ENCODE results near the gene NPAS4. TPM values are rescaled to one million over a fixed set of nuclear protein-coding genes. Genes with fewer than 3 reads are reported as not detected.
"Not testable (repeated sequence)": the region's sequence is repeated elsewhere in the genome, so short reads cannot be mapped to it uniquely, and the experiment has no call there.

The NPAS4 gene
- total RNA-seq, 2 donors from 2014 or later: not detected

DNA sequence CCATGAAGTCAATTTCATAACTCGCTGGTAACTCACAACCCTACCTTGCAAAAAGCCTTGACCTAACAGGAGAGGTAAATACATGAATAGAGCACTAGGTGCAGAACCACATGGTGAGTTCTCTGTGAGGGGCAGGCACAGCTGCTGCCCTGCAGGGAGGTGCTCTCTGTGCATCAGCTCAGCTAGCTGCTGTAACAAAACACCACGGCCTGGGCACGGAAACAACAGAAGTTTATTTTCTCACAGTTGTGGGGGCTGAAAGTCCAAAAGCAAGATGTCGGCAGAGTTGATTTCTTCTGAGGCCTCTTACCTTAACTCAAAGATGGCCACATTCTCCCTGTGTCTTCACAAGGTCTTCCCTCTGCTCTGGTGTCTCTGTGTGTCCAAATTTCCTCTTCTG, 30.8 kb downstream of the NPAS4 start:
- H3K27me3 Mint-ChIP-seq: peaks cover 3 to 27% of the 10 kb centered on the region in 2 donors
- ATAC-seq: no peak
- H3K9me3 Mint-ChIP-seq: no peaks in the 10 kb centered on the region
- DNase-seq (ENCODE audit: low spot score): no peak
- H3K4me1 Mint-ChIP-seq (ENCODE audit: low read depth in 2 of 2): peaks cover 13 to 17% of the 10 kb centered on the region in 2 donors
- no peak overlapping the region for H3K27ac Mint-ChIP-seq
- H3K4me3 Mint-ChIP-seq: no peak overlapping the region
- no peaks in the 10 kb centered on the region for H3K36me3 Mint-ChIP-seq

DNA sequence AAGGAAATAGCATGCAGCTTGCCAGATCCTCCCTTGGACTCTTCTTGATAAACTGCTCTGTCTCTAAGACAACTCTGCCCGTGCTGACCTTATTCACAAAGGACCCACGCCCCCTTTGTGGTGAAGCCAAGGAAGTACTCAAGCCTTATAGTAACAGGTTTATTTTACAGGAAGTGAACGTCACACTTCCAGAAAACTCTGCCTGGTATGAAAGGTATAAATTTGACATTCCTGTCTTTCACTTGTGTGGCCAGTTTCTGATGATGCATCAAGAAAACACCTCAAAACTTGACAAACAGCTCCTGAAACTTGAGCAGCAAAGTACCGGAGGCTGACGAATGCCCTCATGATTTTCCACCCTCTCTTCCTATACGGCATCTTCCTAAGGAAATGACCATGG, 33.4 kb downstream of the NPAS4 start:
- Mint-ChIP-seq H3K27me3 (peaks cover 9 to 22% of the 10 kb centered on the region in 2 donors), H3K9me3 (no peaks in the 10 kb centered on the region), H3K27ac (no peak overlapping the region), H3K4me3 (no peak overlapping the region), H3K4me1 (ENCODE audit: low read depth in 2 of 2) (peaks cover 13 to 17% of the 10 kb centered on the region in 2 donors), H3K36me3 (no peaks in the 10 kb centered on the region)
- ATAC-seq (no peak), DNase-seq (ENCODE audit: low spot score) (no peak)

DNA sequence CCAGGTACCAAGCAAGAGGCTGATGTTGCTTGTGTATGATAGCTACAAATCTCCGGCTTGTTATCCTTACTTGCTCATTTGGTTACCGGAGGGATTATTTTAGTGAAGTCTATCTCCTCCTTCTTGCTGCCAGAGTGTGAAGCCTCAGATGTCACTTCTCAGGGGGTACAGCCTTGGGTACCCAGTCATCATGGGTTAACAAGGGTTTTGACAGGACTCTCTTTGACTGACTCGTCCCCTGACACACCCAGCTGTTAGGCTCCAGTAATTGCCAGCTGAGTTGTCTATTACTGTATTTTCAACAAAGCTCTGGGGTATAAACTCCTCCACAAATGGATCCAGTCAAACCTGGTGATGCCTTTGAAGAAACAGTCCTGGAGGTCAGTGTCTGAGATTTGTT, 34.0 kb downstream of the NPAS4 start:
- Mint-ChIP-seq H3K9me3 (no peaks in the 10 kb centered on the region), H3K36me3 (no peaks in the 10 kb centered on the region), H3K4me3 (no peak overlapping the region), H3K27me3 (peaks cover 9 to 22% of the 10 kb centered on the region in 2 donors), H3K27ac (peak overlapping the region in 1 of 2 donors; percentile 36), H3K4me1 (ENCODE audit: low read depth in 2 of 2) (peaks cover 13 to 17% of the 10 kb centered on the region in 2 donors)
- DNase-seq (ENCODE audit: low spot score): no peak
- ATAC-seq: no peak

DNA sequence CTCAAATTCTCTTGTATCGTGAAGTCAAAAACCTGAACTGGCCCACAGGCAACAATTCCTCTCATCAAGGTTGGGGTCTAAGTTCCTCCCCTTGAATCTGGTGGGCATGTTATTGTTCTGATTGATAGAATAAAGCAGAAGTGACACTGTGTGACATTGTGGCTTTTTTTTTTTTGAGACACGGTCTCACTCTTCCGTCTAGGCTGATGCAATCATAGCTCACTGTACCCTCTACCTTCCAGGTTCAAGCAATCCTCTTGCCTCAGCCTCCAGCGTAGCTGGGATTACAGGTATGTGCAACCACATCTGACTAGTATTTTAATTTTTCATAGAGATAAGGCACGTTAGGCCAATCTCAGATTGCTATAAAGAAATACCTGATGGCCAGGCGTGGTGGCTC, 37.0 kb downstream of the NPAS4 start:
- Mint-ChIP-seq H3K27ac (no peak overlapping the region), H3K9me3 (no peaks in the 10 kb centered on the region), H3K4me1 (ENCODE audit: low read depth in 2 of 2) (peaks cover 13 to 19% of the 10 kb centered on the region in 2 donors), H3K36me3 (no peaks in the 10 kb centered on the region), H3K27me3 (peaks cover 6 to 9% of the 10 kb centered on the region in 2 donors), H3K4me3 (no peak overlapping the region)
- no peak for ATAC-seq
- no peak for DNase-seq (ENCODE audit: low spot score)

DNA sequence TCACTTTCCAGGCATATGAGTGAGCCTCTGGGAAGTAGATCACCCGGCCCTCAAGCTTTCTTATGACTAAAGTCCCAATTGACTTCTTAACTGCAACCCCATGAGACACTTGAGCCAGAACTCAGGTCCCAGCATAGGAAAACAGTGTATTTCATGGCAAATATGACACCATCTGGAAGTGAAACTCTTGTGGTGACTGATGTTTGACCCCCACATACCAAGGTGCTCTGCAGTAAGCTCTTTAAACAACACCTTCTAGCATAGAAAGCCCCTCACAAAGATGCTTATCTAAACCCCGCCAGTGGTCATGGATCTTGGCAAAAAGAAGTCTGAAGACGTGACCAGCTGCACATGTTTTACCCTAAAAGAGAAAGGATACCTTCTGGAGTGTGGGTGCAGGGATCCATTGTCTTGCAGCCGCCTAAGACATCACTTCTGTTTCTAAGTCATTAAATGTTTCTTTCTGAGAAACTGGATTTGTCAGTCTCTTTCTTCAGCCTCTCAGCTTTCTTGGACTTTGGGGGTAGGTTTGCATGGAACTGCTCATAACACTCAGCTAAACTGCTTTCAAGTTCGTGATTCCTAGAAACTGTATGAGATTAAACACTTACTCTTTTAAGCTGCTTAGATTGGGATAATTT, 38.4 kb downstream of the NPAS4 start:
- H3K27me3 Mint-ChIP-seq: peaks cover 6 to 9% of the 10 kb centered on the region in 2 donors
- peak overlapping the region in 1 of 2 donors; percentile 37 for H3K27ac Mint-ChIP-seq
- ATAC-seq (no peak), DNase-seq (ENCODE audit: low spot score) (no peak)
- H3K9me3 Mint-ChIP-seq: no peaks in the 10 kb centered on the region
- no peak overlapping the region for H3K4me3 Mint-ChIP-seq
- peaks cover 12 to 13% of the 10 kb centered on the region in 2 donors for H3K4me1 Mint-ChIP-seq (ENCODE audit: low read depth in 2 of 2)
- H3K36me3 Mint-ChIP-seq: no peaks in the 10 kb centered on the region

DNA sequence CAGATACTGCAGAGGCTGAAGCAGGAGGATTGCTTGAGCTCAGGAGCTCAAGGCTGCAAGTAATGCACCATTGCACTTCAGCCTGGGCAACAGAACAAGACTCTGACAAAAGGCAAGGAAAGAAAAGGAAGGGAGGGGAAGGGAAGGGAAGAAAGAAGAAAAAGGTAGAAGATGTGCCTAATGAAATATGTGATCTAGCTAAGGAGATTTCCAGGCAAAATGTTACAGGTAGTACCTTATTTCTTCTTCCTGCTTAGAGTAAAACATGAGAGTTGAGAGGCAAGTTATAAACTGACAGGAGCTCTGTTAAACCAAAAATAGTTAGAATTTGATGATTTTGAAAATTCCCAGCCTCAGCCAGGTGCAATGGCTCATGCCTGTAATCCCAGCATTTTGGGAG, 41.2 kb downstream of the NPAS4 start:
- DNase-seq (ENCODE audit: low spot score) (no peak), ATAC-seq (no peak)
- Mint-ChIP-seq H3K36me3 (no peaks in the 10 kb centered on the region), H3K27me3 (peaks cover 0 to 6% of the 10 kb centered on the region in 2 donors), H3K9me3 (no peaks in the 10 kb centered on the region), H3K27ac (no peak overlapping the region), H3K4me3 (no peak overlapping the region), H3K4me1 (ENCODE audit: low read depth in 2 of 2) (peaks cover 5 to 8% of the 10 kb centered on the region in 2 donors)

DNA sequence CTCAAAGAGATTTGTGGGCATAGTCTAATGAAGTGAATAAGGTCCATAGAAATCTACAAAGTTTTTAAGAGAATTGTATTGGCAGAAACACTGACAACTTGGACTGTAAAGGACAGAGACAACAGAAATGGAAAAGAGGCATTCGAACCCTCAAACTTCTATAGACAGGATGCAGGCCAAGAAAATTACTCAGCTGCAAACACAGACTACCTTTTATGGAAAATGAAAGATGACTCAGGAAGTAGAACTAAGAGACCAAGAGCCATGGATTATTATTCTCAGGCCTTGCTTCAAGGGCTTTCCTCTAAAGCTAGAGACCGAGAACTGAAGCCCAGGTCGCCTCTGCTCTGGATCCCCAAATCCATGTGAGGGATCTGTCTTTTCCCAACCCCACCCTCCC, 42.1 kb downstream of the NPAS4 start:
- no peak for DNase-seq (ENCODE audit: low spot score)
- no peaks in the 10 kb centered on the region for H3K9me3 Mint-ChIP-seq
- peaks cover 0 to 6% of the 10 kb centered on the region in 2 donors for H3K27me3 Mint-ChIP-seq
- no peak overlapping the region for H3K27ac Mint-ChIP-seq
- H3K36me3 Mint-ChIP-seq: no peaks in the 10 kb centered on the region
- ATAC-seq: no peak
- H3K4me1 Mint-ChIP-seq (ENCODE audit: low read depth in 2 of 2): peaks cover 5 to 11% of the 10 kb centered on the region in 2 donors
- H3K4me3 Mint-ChIP-seq: no peak overlapping the region

DNA sequence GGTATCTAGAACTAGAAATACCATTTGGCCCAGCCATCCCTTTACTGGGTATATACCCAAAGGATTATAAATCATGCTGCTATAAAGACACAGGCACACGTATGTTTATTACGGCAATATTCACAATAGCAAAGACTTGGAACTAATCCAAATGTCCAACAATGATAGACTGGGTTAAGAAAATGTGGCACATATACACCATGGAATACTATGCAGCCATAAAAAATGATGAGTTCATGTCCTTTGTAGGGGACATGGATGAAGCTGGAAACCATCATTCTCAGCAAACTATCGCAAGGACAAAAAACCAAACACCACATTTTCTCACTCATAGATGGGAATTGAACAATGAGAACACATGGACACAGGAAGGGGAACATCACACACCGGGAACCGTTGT, 43.3 kb downstream of the NPAS4 start:
- peaks cover 5 to 14% of the 10 kb centered on the region in 2 donors for H3K4me1 Mint-ChIP-seq (ENCODE audit: low read depth in 2 of 2)
- not testable (repeated sequence) for H3K9me3 Mint-ChIP-seq; DNase-seq (ENCODE audit: low spot score); H3K4me3 Mint-ChIP-seq; H3K27ac Mint-ChIP-seq; H3K27me3 Mint-ChIP-seq; ATAC-seq; H3K36me3 Mint-ChIP-seq

DNA sequence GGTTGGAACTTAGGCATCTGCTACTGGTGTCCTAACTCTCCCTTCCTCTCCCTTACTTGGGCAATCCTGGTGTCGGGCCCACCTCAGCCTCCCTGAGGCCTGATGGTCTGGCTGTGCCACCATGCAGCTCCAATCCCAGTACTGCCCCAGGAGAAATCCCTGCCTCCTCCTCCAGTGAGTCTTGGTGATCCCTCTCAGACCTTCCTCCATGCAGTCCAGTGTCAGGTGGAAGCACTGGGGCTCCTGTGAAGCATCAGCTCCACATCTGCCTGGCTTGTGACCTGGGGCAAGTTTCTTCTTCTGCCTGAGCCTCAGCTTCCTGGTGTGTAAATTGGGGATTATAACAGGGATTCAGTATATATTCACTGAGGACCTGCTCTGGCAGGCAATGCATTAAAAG, 44.1 kb downstream of the NPAS4 start:
- Mint-ChIP-seq H3K36me3 (no peaks in the 10 kb centered on the region), H3K9me3 (no peaks in the 10 kb centered on the region), H3K27me3 (no peaks in the 10 kb centered on the region), H3K27ac (no peak overlapping the region), H3K4me3 (no peak overlapping the region), H3K4me1 (ENCODE audit: low read depth in 2 of 2) (peaks cover 5 to 14% of the 10 kb centered on the region in 2 donors)
- ATAC-seq (no peak), DNase-seq (ENCODE audit: low spot score) (no peak)

DNA sequence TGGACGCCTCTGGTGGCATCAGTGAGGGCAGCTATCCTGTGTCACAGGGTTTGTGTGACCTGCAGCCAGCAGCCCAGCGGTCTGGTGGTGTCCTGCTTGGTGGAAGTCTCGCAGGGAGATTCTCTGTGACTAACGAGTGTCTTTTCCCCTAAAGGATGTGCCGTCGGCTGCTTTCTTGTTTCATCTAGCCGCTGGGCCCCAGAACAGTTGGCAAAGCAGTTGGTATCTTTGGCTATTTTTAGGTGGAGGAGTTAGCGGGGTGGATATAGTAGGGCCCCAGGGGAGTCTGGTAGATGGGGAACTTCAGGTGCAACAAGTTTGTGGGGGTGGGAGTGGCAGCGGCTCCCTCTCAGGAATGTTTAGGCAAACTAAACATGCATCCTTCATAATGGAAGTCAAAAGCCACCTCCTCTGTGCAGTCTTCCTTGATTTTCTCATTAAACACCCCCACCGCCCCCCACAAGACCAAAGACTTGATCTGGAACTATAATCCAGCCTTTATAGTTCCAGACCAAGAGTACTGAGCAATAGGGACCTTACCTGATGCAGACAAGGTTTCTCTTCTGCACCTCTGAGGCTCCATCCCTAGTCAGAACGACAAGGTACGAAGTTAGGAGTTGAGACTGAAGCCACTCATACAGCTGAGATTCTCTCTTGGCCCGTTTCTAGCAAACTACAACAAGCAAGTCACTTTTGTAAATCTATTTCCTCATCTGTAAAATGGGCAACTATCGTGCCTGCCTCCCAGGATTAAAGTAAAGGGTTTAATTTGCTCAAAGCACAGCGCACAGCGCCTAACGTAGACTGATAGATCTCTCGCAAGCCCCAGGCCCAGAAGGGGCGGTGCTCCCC, 44.8 kb downstream of the NPAS4 start:
- peak overlapping the region in 1 of 2 donors; percentile 40 for H3K27ac Mint-ChIP-seq
- no peaks in the 10 kb centered on the region for H3K27me3 Mint-ChIP-seq
- no peaks in the 10 kb centered on the region for H3K36me3 Mint-ChIP-seq
- H3K4me3 Mint-ChIP-seq: peak overlapping the region; percentile 85
- peaks cover 5 to 14% of the 10 kb centered on the region in 2 donors for H3K4me1 Mint-ChIP-seq (ENCODE audit: low read depth in 2 of 2)
- no peak for DNase-seq (ENCODE audit: low spot score)
- no peak for ATAC-seq
- no peaks in the 10 kb centered on the region for H3K9me3 Mint-ChIP-seq

DNA sequence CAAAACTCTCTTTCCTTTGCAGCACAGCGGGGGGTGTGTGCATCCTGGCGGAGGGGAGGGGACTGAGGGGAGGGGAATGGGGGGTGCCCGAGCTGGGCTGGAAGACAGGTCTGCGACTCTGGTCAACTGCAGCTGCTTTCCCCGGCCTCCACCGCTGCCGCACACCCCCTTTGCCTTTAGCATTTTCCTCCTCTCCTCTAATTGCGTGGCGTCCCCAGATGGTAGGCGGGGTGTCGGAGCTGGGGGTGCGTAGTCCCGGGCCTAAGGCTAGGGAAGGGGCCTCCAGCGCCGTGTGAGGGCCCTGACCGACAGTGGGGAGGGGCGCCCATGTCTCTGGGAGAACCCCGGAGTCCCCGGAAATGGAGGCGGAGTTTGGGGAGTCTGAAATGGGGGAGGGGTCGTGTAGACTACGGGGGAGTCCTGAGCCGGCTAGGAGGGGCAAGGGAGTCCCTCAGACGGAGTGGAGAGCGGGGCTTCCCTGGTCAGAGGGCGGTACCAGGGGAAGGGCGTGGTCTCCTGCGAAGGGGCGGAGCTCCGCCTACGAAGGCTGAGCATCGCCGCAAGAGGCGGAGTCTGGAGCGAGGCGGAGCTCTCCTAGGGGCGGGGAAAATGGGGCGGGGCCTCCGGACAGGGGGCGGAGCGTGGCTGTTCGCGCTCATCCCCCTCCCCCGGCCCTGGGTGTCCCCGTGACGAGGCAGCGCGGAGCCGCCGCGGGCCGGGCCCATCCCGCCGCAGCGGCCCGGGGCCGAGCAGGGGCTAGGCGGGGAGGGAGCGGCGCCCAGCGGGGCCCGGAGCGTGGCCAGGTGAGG, 45.6 kb downstream of the NPAS4 start, which contains the start of gene PELI3:
Gene PELI3 (plus strand): TSS at position 681 of the 809 bp plus-strand sequence. CDS start 1,224 bp downstream, outside the sequence.
- ATAC-seq (peak; percentile 96 to 97), DNase-seq (ENCODE audit: low spot score) (peak; percentile 92)
- Mint-ChIP-seq H3K4me3 (peak within 1 kb of the TSS; percentile 87), H3K4me1 (ENCODE audit: low read depth in 2 of 2) (peaks cover 5 to 14% of the 10 kb centered on the region in 2 donors), H3K9me3 (no peaks in the 10 kb centered on the region), H3K27ac (peak within 1 kb of the TSS in 1 of 2 donors; percentile 62), H3K36me3 (no peaks in the 10 kb centered on the region), H3K27me3 (no peaks in the 10 kb centered on the region)

DNA sequence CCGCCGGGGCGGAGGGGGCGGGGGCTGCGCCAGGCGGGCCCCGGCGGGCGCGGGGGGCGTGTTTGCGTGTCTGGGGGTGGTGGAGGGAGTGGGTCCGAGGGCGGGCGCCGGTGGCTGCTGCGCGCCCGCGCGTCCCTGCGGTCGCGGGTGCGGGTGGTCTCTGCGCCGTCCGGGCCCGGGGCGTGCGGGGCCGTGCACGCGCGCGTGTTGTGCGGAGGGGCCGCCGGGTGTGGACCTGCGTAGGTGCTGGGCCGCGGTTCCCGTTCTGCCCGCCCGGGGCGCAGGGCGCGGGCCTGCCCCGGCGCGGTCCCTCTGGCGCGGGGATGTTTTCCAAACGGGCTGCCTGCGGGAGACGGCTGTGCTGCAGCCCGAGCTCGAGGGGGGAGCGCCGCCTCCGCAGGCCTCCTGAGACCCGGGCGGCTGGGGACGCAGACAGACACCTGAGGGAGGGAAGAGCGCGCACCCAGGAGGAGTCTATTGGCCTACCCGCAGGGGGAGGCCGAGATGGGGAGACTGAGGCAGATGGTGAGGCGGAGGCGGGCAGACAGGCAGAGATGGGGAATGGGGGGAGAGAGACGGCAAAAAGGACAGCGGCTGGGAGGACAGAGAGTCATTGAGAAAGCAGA, 46.3 kb downstream of the NPAS4 start:
- peak overlapping the region in 1 of 2 donors; percentile 62 for H3K27ac Mint-ChIP-seq
- peaks cover 5 to 14% of the 10 kb centered on the region in 2 donors for H3K4me1 Mint-ChIP-seq (ENCODE audit: low read depth in 2 of 2)
- H3K36me3 Mint-ChIP-seq: no peaks in the 10 kb centered on the region
- DNase-seq (ENCODE audit: low spot score): no peak
- no peaks in the 10 kb centered on the region for H3K9me3 Mint-ChIP-seq
- peak overlapping the region; percentile 87 for H3K4me3 Mint-ChIP-seq
- H3K27me3 Mint-ChIP-seq: no peaks in the 10 kb centered on the region
- peak in 1 of 2 donors; percentile 68 for ATAC-seq

DNA sequence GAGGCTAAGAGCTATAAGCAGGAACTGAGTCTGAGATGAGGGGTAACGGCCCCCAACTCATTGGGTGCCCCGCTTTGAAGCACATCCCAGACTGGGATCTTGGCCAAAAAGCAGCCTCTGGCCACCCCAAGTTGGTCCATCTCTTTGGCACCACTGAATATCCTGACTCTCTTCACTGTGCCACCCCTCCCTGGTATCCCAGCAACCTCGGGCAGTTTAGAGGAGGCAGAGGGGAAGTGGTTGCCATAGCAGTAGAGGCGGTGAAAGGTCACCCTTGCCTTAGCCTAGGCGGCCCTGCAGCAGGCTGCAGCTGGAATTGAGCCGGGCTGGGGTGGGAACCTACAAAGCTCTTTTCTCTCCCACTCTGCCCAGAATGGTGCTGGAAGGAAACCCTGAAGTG, 46.9 kb downstream of the NPAS4 start:
- no peaks in the 10 kb centered on the region for H3K27me3 Mint-ChIP-seq
- peaks cover 5 to 11% of the 10 kb centered on the region in 2 donors for H3K4me1 Mint-ChIP-seq (ENCODE audit: low read depth in 2 of 2)
- H3K4me3 Mint-ChIP-seq: peak overlapping the region; percentile 87
- ATAC-seq: no peak
- H3K9me3 Mint-ChIP-seq: no peaks in the 10 kb centered on the region
- peak overlapping the region in 1 of 2 donors; percentile 62 for H3K27ac Mint-ChIP-seq
- no peak for DNase-seq (ENCODE audit: low spot score)
- no peaks in the 10 kb centered on the region for H3K36me3 Mint-ChIP-seq

Data from natural killer cell treated with Interleukin-12 subunit alpha and Interleukin-12 subunit beta and Interleukin-15 and Interleukin-18, amount 100 ng/mL, for 72 hours (primary cell).